Osteoblast (primary cell): ENCODE measurements around the gene RIMBP2. TPM values are rescaled to one million over a fixed set of nuclear protein-coding genes. Genes with fewer than 3 reads are reported as not detected.

ENCODE experiments used
- DNase-seq: peaks from one replicate; pipeline ENCODE4 v3.0.0; 2011; ENCODE audit warnings: low spot score, mixed read lengths; ENCODE audit not compliant: insufficient read length; ENCODE audit errors: missing footprints
- H2AFZ ChIP-seq: 2 replicates; pipeline ENCODE4 v1.6.0; 2011; ENCODE audit warnings: mild to moderate bottlenecking, low read length
- H3K27ac ChIP-seq: 2 replicates; pipeline ENCODE4 v1.5.1; 2011; ENCODE audit warnings: mild to moderate bottlenecking, low read depth, low read length, moderate library complexity
- H3K27me3 ChIP-seq: 2 replicates; pipeline ENCODE4 v1.6.0; 2012; ENCODE audit warnings: mild to moderate bottlenecking, control low read depth, inconsistent platforms, low read length, moderate library complexity; ENCODE audit not compliant: insufficient read depth
- H3K36me3 ChIP-seq: 2 replicates; pipeline ENCODE4 v1.5.1; 2011; ENCODE audit warnings: mild to moderate bottlenecking, low read length, control low read depth, moderate library complexity; ENCODE audit not compliant: insufficient read depth
- H3K4me1 ChIP-seq: 2 replicates; pipeline ENCODE4 v1.5.1; 2011; ENCODE audit warnings: mild to moderate bottlenecking, low read length, control low read depth, moderate library complexity; ENCODE audit not compliant: insufficient read depth
- H3K4me2 ChIP-seq: 2 replicates; pipeline ENCODE4 v1.6.0; 2011; ENCODE audit warnings: mild to moderate bottlenecking, low read length; ENCODE audit not compliant: insufficient read depth
- H3K4me3 ChIP-seq: fragments of 200-600 bp; sonication (generic); 3 replicates; pipeline ENCODE4 v1.5.1; 2012; ENCODE audit warnings: mild to moderate bottlenecking, low read length, inconsistent platforms; ENCODE audit not compliant: insufficient read depth
- H3K79me2 ChIP-seq: 2 replicates; pipeline ENCODE4 v1.6.0; 2012; ENCODE audit warnings: mild to moderate bottlenecking, low read length, control low read depth, inconsistent platforms; ENCODE audit not compliant: insufficient read depth
- H3K9me3 ChIP-seq: 2 replicates; pipeline ENCODE4 v1.5.1; 2011; ENCODE audit warnings: low read depth, low read length, control low read depth
- H4K20me1 ChIP-seq: 2 replicates; pipeline ENCODE4 v1.6.0; 2012; ENCODE audit warnings: mild to moderate bottlenecking, low read length, control low read depth; ENCODE audit not compliant: insufficient read depth
- total RNA-seq: library from RNA; depleted of rRNA; stranded (reverse); fragments of >200 nt; gene quantifications from 2 replicates; pipeline ENCODE4 v1.2.3, GENCODE V29; 2012
- TF ChIP-seq, protein P1 (sequence below): IDR thresholded peaks from 2 replicates; pipeline ENCODE4 v1.5.1; 2011; ENCODE audit warnings: mild to moderate bottlenecking, low read depth, low read length, moderate library complexity; ENCODE audit errors: extremely low read depth

The RIMBP2 gene
- total RNA-seq, 1 donor, result not detected

DNA sequence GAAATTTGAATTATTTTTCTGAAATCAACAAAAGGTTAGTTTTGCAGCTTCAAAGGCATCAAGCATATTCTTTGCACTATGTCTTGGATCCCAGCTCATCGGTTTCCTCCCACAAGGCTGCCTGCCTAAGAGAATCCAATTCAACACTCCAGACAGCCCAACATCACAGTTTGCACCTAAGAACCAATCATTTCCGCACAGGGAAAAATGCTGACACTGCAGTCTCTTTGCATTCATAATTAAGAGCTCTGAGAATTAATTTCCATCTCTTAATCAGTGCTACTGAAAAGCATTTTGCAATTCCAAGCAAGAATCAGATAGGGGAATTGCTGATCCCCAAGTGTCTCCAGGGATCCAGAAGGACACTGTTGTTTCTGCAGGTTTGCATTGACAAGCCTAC, 202.5 kb downstream of the RIMBP2 start:
- Histone ChIP-seq H3K4me3 (no peak overlapping the region), H3K4me1 (no peaks in the 10 kb centered on the region), H2AFZ (no peak overlapping the region), H3K27ac (no peak overlapping the region), H3K9me3 (peaks cover 2% of the 10 kb centered on the region), H3K27me3 (no peaks in the 10 kb centered on the region), H3K79me2 (no peaks in the 10 kb centered on the region), H3K4me2 (no peak overlapping the region), H4K20me1 (no peaks in the 10 kb centered on the region), H3K36me3 (no peaks in the 10 kb centered on the region)
- DNase-seq, result no peak
- TF ChIP-seq, protein P1, sequence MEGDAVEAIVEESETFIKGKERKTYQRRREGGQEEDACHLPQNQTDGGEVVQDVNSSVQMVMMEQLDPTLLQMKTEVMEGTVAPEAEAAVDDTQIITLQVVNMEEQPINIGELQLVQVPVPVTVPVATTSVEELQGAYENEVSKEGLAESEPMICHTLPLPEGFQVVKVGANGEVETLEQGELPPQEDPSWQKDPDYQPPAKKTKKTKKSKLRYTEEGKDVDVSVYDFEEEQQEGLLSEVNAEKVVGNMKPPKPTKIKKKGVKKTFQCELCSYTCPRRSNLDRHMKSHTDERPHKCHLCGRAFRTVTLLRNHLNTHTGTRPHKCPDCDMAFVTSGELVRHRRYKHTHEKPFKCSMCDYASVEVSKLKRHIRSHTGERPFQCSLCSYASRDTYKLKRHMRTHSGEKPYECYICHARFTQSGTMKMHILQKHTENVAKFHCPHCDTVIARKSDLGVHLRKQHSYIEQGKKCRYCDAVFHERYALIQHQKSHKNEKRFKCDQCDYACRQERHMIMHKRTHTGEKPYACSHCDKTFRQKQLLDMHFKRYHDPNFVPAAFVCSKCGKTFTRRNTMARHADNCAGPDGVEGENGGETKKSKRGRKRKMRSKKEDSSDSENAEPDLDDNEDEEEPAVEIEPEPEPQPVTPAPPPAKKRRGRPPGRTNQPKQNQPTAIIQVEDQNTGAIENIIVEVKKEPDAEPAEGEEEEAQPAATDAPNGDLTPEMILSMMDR, result no peak

DNA sequence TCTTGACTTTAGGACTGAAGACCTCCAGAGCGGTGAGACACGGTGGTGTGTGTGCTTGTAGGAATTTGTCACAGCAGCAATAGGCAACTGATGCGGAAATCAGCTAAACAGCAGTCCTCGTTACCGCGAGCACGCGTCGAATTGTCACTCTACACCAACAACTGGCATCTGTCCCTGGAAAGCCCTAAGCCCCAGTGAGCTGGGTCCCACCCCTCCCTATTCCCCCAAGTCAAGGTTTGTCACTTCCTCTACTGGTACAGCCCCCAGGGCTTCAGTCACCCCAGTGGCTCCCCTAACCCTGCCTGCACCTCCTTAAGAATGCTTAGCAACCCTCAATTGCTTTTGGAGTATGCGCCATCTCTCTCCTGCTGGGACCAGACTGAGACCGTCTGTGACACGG, 204.8 kb downstream of the RIMBP2 start:
- H3K4me1 ChIP-seq, result no peaks in the 10 kb centered on the region
- TF ChIP-seq, protein P1, result no peak
- peaks cover 1% of the 10 kb centered on the region for H3K9me3 ChIP-seq
- no peak for DNase-seq
- no peak overlapping the region for H2AFZ ChIP-seq
- H3K36me3 ChIP-seq, result no peaks in the 10 kb centered on the region
- no peak overlapping the region for H3K4me2 ChIP-seq
- H4K20me1 ChIP-seq, result no peaks in the 10 kb centered on the region
- H3K27me3 ChIP-seq, result no peaks in the 10 kb centered on the region
- no peak overlapping the region for H3K4me3 ChIP-seq
- H3K27ac ChIP-seq, result no peak overlapping the region
- H3K79me2 ChIP-seq, result no peaks in the 10 kb centered on the region

DNA sequence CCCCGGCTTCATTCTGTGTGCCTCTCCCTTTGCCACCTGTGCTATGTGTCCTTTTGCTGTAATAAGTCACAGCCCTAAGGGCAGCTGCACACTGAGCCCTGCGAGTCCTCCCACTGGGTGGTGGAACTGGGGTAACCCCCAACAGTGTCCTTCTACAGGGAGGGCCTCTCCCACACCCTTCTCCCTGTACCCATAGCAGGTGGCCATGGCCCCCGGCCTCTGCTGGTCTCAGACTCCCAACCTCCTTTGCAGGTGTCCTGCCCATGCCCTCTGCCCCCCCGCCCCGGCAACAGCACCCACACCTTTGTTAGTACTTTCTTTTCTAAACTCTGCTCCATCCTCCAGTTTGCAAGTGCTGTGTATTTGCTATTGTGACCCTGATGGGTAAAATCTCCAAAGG, 206.6 kb downstream of the RIMBP2 start:
- no peak for DNase-seq
- Histone ChIP-seq H3K4me2 (no peak overlapping the region), H3K79me2 (no peaks in the 10 kb centered on the region), H3K36me3 (no peaks in the 10 kb centered on the region), H2AFZ (no peak overlapping the region), H3K27me3 (no peaks in the 10 kb centered on the region), H4K20me1 (no peaks in the 10 kb centered on the region), H3K4me3 (no peak overlapping the region), H3K9me3 (no peaks in the 10 kb centered on the region), H3K4me1 (no peaks in the 10 kb centered on the region), H3K27ac (no peak overlapping the region)
- TF ChIP-seq, protein P1, result no peak

DNA sequence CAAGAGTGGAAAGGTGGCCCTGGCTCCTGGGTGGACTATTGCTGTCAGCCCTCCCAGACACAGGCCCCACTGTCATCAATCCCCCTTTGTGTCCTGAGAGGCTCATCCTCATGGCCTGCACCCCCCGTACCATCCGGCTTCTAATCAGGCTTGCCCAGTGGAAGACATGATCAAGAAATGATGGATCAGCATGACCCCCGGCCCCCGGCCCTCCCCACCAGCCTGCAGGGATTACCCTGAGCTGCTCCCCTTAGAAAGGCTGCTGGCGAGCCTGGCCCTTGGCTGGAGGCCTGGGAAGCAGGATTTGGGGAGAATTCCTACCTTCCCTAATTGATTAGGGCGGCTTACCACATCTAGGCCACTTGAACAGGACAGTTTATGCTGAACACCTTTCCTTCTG, 207.3 kb downstream of the RIMBP2 start:
- Histone ChIP-seq H3K36me3 (no peaks in the 10 kb centered on the region), H3K4me2 (no peak overlapping the region), H3K9me3 (no peaks in the 10 kb centered on the region), H3K4me3 (no peak overlapping the region), H2AFZ (no peak overlapping the region), H3K27ac (no peak overlapping the region), H3K27me3 (no peaks in the 10 kb centered on the region), H3K79me2 (no peaks in the 10 kb centered on the region), H4K20me1 (no peaks in the 10 kb centered on the region), H3K4me1 (no peaks in the 10 kb centered on the region)
- no peak for DNase-seq
- TF ChIP-seq, protein P1, result no peak
